PC-9 (cell line): ENCODE results near the gene USF1. TPM values are rescaled to one million over a fixed set of nuclear protein-coding genes. Genes with fewer than 3 reads are reported as not detected.

ENCODE experiments used
- BruUV-seq: library from RNA; stranded (reverse); fragments of 400-500 nt; replicated peaks from 2 replicates; lab custom pipeline; 2021; lab: Mats Ljungman, UMichigan
- CTCF ChIA-PET: fragments of 300-600 bp; sonication (Branson Sonifier 250); formaldehyde crosslinking; loops from one replicate; lab custom pipeline; 2022; ENCODE audit warnings: antibody characterized with exemption; lab: Charles Lee
- POLR2A ChIA-PET: fragments of 300-600 bp; sonication (Branson Sonifier 250); formaldehyde crosslinking; loops from one replicate; lab custom pipeline; 2022; ENCODE audit warnings: antibody characterized with exemption; ENCODE audit not compliant: unreplicated experiment; lab: Charles Lee
- DNase-seq, 2 experiments: peaks; one replicate each; pipeline versions ENCODE4 v3.0.0 to v3.0.0-alpha.2; 2015 to 2022; ENCODE audit warnings: mixed read lengths in 1 of 2
- H2AFZ ChIP-seq: fragments of 200-600 bp; sonication (generic); 2 replicates; pipeline ENCODE4 v1.8.1; 2017; ENCODE audit warnings: antibody characterized with exemption
- H3F3A ChIP-seq: fragments of 200-600 bp; sonication (generic); 2 replicates; pipeline ENCODE4 v1.8.1; 2017; ENCODE audit warnings: antibody characterized with exemption, mild to moderate bottlenecking, low read depth; ENCODE audit not compliant: insufficient read depth
- H3K27ac ChIP-seq: fragments of 200-600 bp; sonication (generic); 2 replicates; pipeline ENCODE4 v1.6.1; 2016; ENCODE audit warnings: mixed run types
- H3K27me3 ChIP-seq: fragments of 200-600 bp; sonication (generic); 2 replicates; pipeline ENCODE4 v1.6.1; 2016; ENCODE audit warnings: low read depth, mixed run types; ENCODE audit not compliant: insufficient read depth
- H3K36me3 ChIP-seq: fragments of 200-600 bp; sonication (generic); 2 replicates; pipeline ENCODE4 v1.6.1; 2016; ENCODE audit warnings: low read depth, mixed run types
- H3K4me1 ChIP-seq: fragments of 200-600 bp; sonication (generic); replicated peaks from 2 replicates; pipeline ENCODE4 v1.6.1; 2016; ENCODE audit warnings: mixed run types; ENCODE audit not compliant: insufficient read depth
- H3K4me2 ChIP-seq: fragments of 200-600 bp; sonication (generic); 2 replicates; pipeline ENCODE4 v1.6.1; 2017; ENCODE audit warnings: mixed run types
- H3K4me3 ChIP-seq: fragments of 200-600 bp; sonication (generic); 2 replicates; pipeline ENCODE4 v1.6.1; 2016; ENCODE audit warnings: mixed run types
- H3K79me2 ChIP-seq: fragments of 200-600 bp; sonication (generic); 2 replicates; pipeline ENCODE4 v1.6.1; 2017; ENCODE audit warnings: low read depth, mixed run types
- H3K9me2 ChIP-seq: fragments of 200-600 bp; sonication (generic); 2 replicates; pipeline ENCODE4 v1.8.1; 2017; ENCODE audit warnings: mild to moderate bottlenecking; ENCODE audit not compliant: insufficient read depth
- H3K9me3 ChIP-seq: fragments of 200-600 bp; sonication (generic); 2 replicates; pipeline ENCODE4 v1.8.1; 2016; ENCODE audit warnings: low read depth; ENCODE audit not compliant: insufficient read depth
- H4K20me1 ChIP-seq: fragments of 200-600 bp; sonication (generic); 2 replicates; pipeline ENCODE4 v1.8.1; 2017; ENCODE audit not compliant: insufficient read depth
- CTCF ChIP-seq: fragments of 200-600 bp; sonication (generic); conservative IDR thresholded peaks from 2 replicates; pipeline ENCODE4 v1.6.1; 2017; ENCODE audit warnings: mixed run types, antibody characterized with exemption, mild to moderate bottlenecking, moderate library complexity
- EZH2 ChIP-seq: fragments of 200-600 bp; sonication (generic); IDR thresholded peaks from 2 replicates; pipeline ENCODE4 v1.8.0; 2017; ENCODE audit warnings: antibody characterized with exemption, low read depth
- intact Hi-C: fragments of 100-400 bp; cut with micrococcal nuclease; formaldehyde crosslinking; loops from one replicate; pipeline ENCODE4 v1.10.0; 2022; ENCODE audit not compliant: unreplicated experiment
- total RNA-seq: library from RNA; stranded (reverse); gene quantifications from 2 replicates; pipeline ENCODE4 v1.2.3, GENCODE V29; 2021

The USF1 gene
- total RNA-seq, 1 experiment from 2014 or later, result 43.2 TPM

GRCh38 chr1:161044908-161045735 lies 655 bp downstream of the USF1 start:
- H3K27ac ChIP-seq, result peak overlapping the region; percentile 85
- no peaks in the 10 kb centered on the region for H3K9me2 ChIP-seq
- H3K9me3 ChIP-seq, result peaks cover 16% of the 10 kb centered on the region
- TSS peak; percentile 75 for BruUV-seq
- ChIA-PET CTCF (interaction anchor here (0.5 to 2.3 kb wide), 5 partner anchors 24 to 55 kb away, joined by 3 to 11 read pairs (median 4); partner anchors contain the start of gene KLHDC9), POLR2A (interaction anchor here (0.6 to 1.0 kb wide), 8 partner anchors 23 to 323 kb away, joined by 3 to 7 read pairs (median 4); partner anchors contain the start of genes F11R and SDHC)
- H3K4me3 ChIP-seq, result peak overlapping the region; percentile 66
- no peaks in the 10 kb centered on the region for H4K20me1 ChIP-seq
- H3F3A ChIP-seq, result peaks cover 3% of the 10 kb centered on the region; the same call in 1 of the 2 replicates
- H3K27me3 ChIP-seq, result no peaks in the 10 kb centered on the region
- H3K36me3 ChIP-seq, result no peaks in the 10 kb centered on the region; the same call in 1 of the 2 replicates
- TF ChIP-seq CTCF, result no peak
- TF ChIP-seq EZH2, result no peak
- peaks cover 21% of the 10 kb centered on the region for H3K79me2 ChIP-seq
- H3K4me2 ChIP-seq, result peak overlapping the region; percentile 87
- H3K4me1 ChIP-seq, result peaks cover 15% of the 10 kb centered on the region
- intact Hi-C loops, result loop anchor here (1.0 to 2.0 kb wide), 3 partner anchors 38 to 53 kb away; partner anchors contain the start of gene KLHDC9
- peak overlapping the region; percentile 80 for H2AFZ ChIP-seq
- DNase-seq, result peak; percentile 50 to 53

- Histone ChIP-seq H3K36me3 (no peaks in the 10 kb centered on the region; the same call in 1 of the 2 replicates), H3F3A (peaks cover 9% of the 10 kb centered on the region; the same call in 1 of the 2 replicates), H3K79me2 (peaks cover 21% of the 10 kb centered on the region), H4K20me1 (no peaks in the 10 kb centered on the region), H3K27me3 (no peaks in the 10 kb centered on the region), H3K4me1 (peaks cover 15% of the 10 kb centered on the region), H2AFZ (peak overlapping the region; percentile 80), H3K4me2 (peak overlapping the region; percentile 87), H3K9me2 (no peaks in the 10 kb centered on the region), H3K4me3 (peak overlapping the region; percentile 66), H3K27ac (0 out of 2 replicates have a peak overlapping the region, but pooled peaks have one; percentile 85), H3K9me3 (peaks cover 16% of the 10 kb centered on the region)
- no peak for TF ChIP-seq CTCF
- no peak for TF ChIP-seq EZH2
- intact Hi-C loops, result loop anchor here (2.0 kb wide), 2 partner anchors 38 to 48 kb away; no protein-coding TSS in a partner anchor
- ChIA-PET CTCF (interaction anchor here (0.6 to 2.3 kb wide), 4 partner anchors 23 to 55 kb away, joined by 3 to 12 read pairs (median 8); no protein-coding TSS in a partner anchor), POLR2A (interaction anchor here (0.6 kb wide), 1 partner anchor 281 kb away, joined by 3 read pairs; no protein-coding TSS in a partner anchor)
- DNase-seq, result no peak
- no TSS peak for BruUV-seq
These were observed 1.3 kb downstream of the USF1 start for GRCh38 chr1:161044535-161044907.

- H3K9me3 ChIP-seq, result no peaks in the 10 kb centered on the region
- intact Hi-C loops, result loop anchor here (2.0 kb wide), 1 partner anchor 19 kb away; the partner anchor contains the start of gene F11R
- peaks cover 40% of the 10 kb centered on the region for H3K79me2 ChIP-seq
- DNase-seq, result no peak
- H4K20me1 ChIP-seq, result no peaks in the 10 kb centered on the region
- no peak overlapping the region for H3K27ac ChIP-seq
- ChIA-PET CTCF (interaction anchor here (0.6 to 1.1 kb wide), 2 partner anchors 32 to 95 kb away, joined by 3 read pairs; no protein-coding TSS in a partner anchor), POLR2A (interaction anchor here (1.1 kb wide), 1 partner anchor 18 kb away, joined by 8 read pairs; the partner anchor contains the start of gene F11R)
- H3K27me3 ChIP-seq, result no peaks in the 10 kb centered on the region
- peak overlapping the region; percentile 88; the same call in 1 of the 2 replicates for H3K4me2 ChIP-seq
- peaks cover 18% of the 10 kb centered on the region for H3K4me1 ChIP-seq
- TF ChIP-seq EZH2, result no peak
- no peak for TF ChIP-seq CTCF
- no peaks in the 10 kb centered on the region; the same call in 1 of the 2 replicates for H3K36me3 ChIP-seq
- H3K9me2 ChIP-seq, result no peaks in the 10 kb centered on the region
- BruUV-seq, result no TSS peak
- no peak overlapping the region for H3K4me3 ChIP-seq
- H3F3A ChIP-seq, result peaks cover 23% of the 10 kb centered on the region; the same call in 1 of the 2 replicates
- no peak overlapping the region for H2AFZ ChIP-seq
These were observed 6.2 kb downstream of the USF1 start for GRCh38 chr1:161039546-161039945.
